HG03025 (cell line): ENCODE results near the gene HIGD2A.
"Not testable (repeated sequence)": the region's sequence is repeated elsewhere in the genome, so short reads cannot be mapped to it uniquely, and the experiment has no call there.

Experiments used
- ATAC-seq: cut with Tn5 transposase; IDR thresholded peaks from one replicate; pipeline ENCODE4 v1.9.1; 2021; ENCODE audit warnings: mild to moderate bottlenecking, moderate library complexity; ENCODE audit not compliant: unreplicated experiment, low FRiP score

The HIGD2A gene

GRCh38 chr5:176394096-176394495 is 5.5 kb downstream of the HIGD2A start:
- no peak for ATAC-seq

- ATAC-seq: no peak
These were observed 6.5 kb downstream of the HIGD2A start for GRCh38 chr5:176394881-176395675.

- no peak for ATAC-seq
These were observed 7.8 kb downstream of the HIGD2A start for GRCh38 chr5:176396330-176396729.

- no peak for ATAC-seq
These were observed 9.3 kb downstream of the HIGD2A start for GRCh38 chr5:176397736-176398420.

DNA sequence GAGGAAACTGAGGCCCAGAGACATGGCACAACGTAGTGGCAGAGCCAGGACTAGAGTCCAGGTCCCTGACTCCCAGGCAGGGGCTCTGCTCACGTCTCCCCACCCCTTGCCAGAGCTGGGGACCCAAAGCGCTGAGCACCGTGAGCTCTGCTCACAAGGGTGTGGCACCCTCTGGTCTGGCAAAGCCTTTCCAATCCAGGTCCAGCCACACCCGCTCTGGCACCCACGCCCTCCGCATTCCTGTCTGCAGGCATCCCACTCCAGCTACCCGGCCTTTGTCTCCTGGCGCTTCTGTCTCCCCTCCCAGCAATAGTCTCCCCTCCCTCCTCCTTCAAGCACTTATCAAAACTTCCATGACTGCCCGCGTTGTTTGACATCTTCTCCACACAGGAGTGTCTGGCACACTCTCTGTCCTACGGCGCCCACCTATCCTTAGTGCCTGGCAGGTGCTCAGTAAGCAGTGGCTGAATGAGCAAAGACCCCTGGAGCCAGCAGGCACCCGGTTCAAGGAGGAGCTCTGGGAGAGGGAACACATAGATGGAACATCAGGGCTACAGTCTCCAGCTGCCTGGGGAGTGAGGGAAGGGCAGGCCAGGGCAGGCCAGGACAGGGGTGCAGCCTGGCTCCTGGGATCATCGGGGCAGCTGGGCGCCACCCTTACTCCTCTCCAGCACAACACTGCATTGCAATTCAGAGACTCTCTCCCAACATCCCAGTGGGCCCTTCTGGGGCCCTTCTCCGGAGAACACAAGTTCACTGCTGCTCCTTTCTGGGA is 12.0 kb downstream of the HIGD2A start:
- ATAC-seq: no peak

DNA sequence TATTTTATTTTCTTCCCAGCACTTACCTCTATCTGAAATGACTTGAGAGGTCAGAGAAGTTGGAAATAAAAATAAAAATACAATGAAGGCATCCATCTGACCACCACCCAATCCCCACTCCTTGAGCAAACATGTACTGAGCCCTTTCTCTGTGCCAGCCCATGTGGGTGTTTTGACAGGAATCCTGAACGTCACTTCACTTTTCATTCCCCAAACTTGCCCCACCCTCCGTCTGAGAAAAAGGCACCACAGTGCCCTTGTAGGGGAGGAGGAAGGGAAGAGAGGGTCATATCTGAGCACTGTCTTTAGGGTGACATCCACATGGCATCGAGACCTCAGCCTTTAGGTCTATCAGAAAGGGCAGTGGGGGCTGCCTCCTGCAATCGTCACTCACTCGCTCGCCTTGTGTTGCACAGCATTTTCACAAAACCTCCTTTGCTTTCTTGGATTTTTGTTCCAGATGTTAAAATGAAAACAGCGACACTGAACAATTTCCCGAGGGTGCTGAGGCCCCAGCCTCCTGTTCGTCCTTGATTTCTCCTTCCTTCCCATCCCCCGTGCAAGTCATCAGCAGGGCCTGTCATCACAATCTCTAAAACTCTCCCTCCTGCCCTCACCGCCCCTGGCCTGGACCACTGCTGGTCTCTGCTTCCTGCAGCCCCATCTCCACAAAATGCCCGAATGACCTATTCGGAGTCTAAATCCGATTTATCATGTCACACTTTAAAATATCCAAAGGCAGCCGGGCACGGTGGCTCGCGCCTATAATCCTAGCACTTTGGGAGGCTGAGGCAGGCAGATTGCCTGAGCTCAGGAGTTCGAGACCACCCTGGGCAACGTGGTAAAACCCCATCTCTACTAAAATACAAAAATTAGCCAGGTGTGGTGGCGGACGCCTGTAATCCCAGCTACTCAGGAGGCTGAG is 13.0 kb downstream of the HIGD2A start:
- ATAC-seq: no peak

GRCh38 chr5:176405656-176406435 is 17.3 kb downstream of the HIGD2A start:
- ATAC-seq: no peak

- no peak for ATAC-seq
These were observed 18.0 kb downstream of the HIGD2A start for GRCh38 chr5:176406436-176407052.

GRCh38 chr5:176407456-176408251 is 19.1 kb downstream of the HIGD2A start:
- no peak for ATAC-seq

GRCh38 chr5:176408252-176408573 is 19.7 kb downstream of the HIGD2A start:
- ATAC-seq: not testable (repeated sequence)

DNA sequence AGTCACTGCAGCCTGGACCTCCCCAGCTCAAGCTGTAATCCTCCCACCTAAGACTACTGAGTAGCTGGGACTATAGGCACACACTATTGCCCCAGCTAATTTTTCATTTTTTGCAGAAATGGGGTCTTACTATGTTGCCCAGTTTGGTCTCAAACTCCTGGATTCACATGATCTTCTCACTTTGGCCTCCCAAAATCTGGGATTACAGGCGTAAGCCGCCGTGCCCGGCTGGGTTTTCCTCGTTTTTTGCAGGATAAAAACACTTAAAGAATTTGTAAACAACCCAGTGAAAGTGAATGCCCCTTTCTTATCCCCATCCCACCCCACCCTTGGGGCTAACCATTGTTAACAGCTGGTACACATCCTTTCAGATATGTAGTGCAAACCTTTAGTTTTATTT is 20.0 kb downstream of the HIGD2A start:
- no peak for ATAC-seq

- ATAC-seq: no peak
These were observed 21.2 kb downstream of the HIGD2A start for GRCh38 chr5:176409765-176410164.

DNA sequence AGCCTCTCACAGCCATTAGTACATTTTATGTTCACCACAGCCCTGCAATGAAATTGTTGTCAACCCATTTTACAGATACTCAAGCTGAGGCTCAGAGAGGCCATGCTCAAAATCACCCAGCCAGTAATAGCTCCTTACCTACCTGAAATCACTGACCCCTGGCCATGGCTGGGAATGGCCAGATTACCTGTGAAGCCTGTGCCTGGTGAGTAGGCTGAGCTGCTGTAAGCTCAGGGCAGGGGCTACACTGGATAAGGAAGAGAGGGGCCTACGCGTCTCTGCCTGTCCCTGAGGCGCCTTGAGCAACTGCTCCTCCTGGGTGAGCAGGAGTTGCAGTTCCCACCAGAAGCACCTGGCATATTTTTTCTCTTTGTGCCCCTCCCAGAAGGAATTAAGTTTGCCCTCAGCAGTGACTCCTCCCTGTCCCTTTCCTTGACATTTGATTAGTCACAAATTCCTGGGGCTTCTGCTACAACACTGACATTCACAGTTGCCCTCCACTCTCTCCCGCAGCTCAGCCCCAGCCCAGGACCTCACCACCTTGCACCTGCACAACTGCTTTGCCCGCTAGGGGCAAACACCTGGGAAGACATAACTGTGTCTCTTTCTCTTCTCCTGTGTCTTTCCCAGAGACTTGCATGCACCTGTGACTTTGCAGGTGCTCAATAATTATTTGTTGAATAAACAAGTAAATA is 22.1 kb downstream of the HIGD2A start:
- ATAC-seq: no peak

GRCh38 chr5:176412517-176413254 is 24.1 kb downstream of the HIGD2A start:
- ATAC-seq: no peak

DNA sequence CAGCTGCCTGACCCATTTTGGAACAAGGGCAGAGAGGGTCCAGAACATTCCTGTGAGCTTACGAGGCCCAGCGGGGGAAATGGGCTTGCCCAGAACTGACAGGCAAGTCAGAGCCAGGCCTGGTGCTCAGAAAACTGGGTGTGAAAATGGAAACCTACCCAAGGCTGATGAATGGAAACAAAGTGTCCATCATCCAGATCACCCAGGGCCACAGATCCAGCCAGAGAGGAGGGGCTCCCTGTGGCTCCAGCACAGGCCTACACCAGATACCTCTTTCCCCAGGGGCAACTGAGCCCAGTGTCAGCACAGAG is 24.7 kb downstream of the HIGD2A start:
- ATAC-seq: no peak

GRCh38 chr5:176413709-176414191 is 25.2 kb downstream of the HIGD2A start:
- ATAC-seq: no peak

GRCh38 chr5:176414704-176415103 is 26.2 kb downstream of the HIGD2A start:
- no peak for ATAC-seq
